Activated CD4-positive, alpha-beta T cell treated with anti-CD3 and anti-CD28 coated beads, Interleukin-2, amount 10 ng/mL, durations not matched to agents 24 days and 14 days (primary cell): ENCODE results near the gene SH3BP4. TPM values are rescaled to one million over a fixed set of nuclear protein-coding genes. Genes with fewer than 3 reads are reported as not detected.
A peak's percentile ranks its signal among the peaks of the same experiment; 100 is the strongest.

Source experiments
- DNase-seq: peaks from one replicate; pipeline ENCODE4 v3.0.0; 2022
- H3K27ac Mint-ChIP-seq: one replicate; pipeline ENCODE4 v1.8.0; 2022; ENCODE audit warnings: mild to moderate bottlenecking, mixed read lengths
- H3K27me3 Mint-ChIP-seq: one replicate; pipeline ENCODE4 v1.8.0; 2022; ENCODE audit warnings: mixed read lengths
- H3K36me3 Mint-ChIP-seq: one replicate; pipeline ENCODE4 v1.8.0; 2022; ENCODE audit warnings: low read depth, mild to moderate bottlenecking, mixed read lengths
- H3K4me1 Mint-ChIP-seq: one replicate; pipeline ENCODE4 v1.8.0; 2021; ENCODE audit warnings: mixed read lengths
- H3K4me3 Mint-ChIP-seq: one replicate; pipeline ENCODE4 v1.8.0; 2022; ENCODE audit warnings: mild to moderate bottlenecking, moderate library complexity, mixed read lengths
- H3K9me3 Mint-ChIP-seq: one replicate; pipeline ENCODE4 v1.8.0; 2021; ENCODE audit warnings: mixed read lengths
- intact Hi-C: fragments of 100-400 bp; cut with micrococcal nuclease; formaldehyde crosslinking; loops from one replicate; pipeline ENCODE4 v1.15.1; 2023
- total RNA-seq: library from RNA; stranded (reverse); gene quantifications from 2 replicates; pipeline ENCODE4 v1.2.3, GENCODE V29; 2022

The SH3BP4 gene
- total RNA-seq, 1 donor from 2014 or later = 0.07 TPM

DNA sequence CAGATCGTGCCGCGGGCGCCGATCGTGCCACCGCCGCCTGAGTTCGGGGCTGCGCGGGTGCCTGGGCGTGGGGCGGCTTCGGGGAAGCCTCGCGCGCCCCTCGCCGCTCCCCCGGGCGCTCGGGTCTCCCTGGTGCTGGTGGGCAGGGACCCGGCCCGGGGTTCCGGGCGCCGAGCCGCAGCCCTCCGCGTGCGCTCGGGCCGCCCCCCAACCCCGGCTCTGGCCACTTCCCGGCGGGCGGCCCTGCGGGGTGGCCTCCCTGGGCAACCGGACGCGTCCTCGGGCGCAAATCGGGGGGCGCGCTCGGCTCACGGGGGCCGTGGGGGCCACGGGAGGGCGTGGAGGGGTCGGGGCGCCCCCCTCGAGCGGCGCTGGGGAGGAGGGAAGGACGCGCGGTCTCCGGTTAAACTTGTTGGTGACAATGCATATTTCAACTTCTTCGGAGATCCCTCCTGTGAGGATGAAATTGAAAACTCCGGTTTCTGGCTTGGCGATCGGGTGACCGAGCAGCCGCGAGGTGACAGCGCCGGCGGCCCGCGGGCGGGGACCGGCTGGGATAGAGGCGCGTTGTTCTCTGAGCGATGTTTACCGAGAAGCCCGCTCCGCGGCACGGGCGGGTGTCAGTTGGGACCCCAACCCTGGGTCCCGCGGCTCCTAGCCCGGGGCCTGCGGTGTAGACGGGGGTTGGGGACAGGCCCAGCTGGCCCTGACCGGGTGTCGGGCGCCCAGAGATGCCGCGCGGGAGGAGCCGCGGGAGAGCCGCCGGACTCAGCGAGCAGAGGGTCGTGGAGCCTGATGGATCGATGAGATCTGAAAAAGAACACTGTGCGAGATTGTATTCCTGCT is 676 bp downstream of the SH3BP4 start:
- Mint-ChIP-seq H3K27ac (peak overlapping the region; percentile 17), H3K4me1 (peaks cover 3% of the 10 kb centered on the region), H3K36me3 (no peaks in the 10 kb centered on the region), H3K9me3 (no peaks in the 10 kb centered on the region), H3K27me3 (peaks cover 73% of the 10 kb centered on the region), H3K4me3 (peak overlapping the region; percentile 59)
- DNase-seq = peak; percentile 62
- intact Hi-C loops = no loop called here

DNA sequence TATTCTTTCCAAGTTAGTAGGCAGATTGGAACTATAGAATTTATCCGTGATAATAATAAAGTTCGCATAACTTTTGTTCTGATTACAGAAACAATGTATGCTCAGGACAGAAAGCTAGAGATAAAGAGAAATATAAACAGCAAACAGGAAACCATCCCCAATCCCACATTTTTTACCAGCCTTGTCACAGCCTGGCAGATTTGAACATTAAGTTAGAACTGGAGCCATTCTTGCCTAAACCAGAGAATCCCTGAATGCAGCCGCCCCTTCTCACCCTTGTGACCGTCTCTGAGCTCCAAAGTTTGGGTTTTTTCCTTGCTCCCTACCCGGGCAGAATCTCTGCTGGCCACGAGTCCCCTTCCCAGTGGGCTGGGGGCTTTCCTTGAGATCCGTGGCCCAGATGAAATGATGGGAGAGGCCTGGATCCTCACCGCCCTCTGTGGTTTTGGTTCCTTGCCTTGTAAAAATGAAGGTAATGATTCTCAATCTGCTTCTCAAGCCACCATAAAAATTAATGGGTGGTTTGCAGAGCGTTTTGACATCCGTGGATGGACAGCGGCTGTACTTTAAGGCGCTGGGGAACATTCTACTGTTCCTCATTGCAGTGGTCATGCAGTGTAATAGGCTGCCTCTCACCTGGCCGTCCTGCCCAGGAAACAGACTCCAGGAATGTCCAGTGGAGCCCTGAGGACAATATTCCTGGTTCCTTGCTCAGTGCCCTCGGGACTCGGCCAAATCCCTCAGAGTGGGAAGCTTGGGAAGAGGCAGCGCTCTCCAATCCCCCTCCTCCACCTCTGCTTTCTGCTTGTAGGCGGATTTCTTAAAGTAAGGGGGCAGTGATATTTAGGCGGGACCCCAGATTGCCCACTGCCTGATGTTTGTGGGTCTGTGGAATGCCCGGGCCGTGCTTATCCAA is 1.6 kb downstream of the SH3BP4 start:
- no peaks in the 10 kb centered on the region for H3K9me3 Mint-ChIP-seq
- peak overlapping the region; percentile 17 for H3K27ac Mint-ChIP-seq
- H3K4me3 Mint-ChIP-seq = peak overlapping the region; percentile 48
- intact Hi-C loops = no loop called here
- no peaks in the 10 kb centered on the region for H3K36me3 Mint-ChIP-seq
- no peak for DNase-seq
- H3K4me1 Mint-ChIP-seq = peaks cover 3% of the 10 kb centered on the region
- H3K27me3 Mint-ChIP-seq = peaks cover 64% of the 10 kb centered on the region

GRCh38 chr2:234954551-234954992 is 2.8 kb downstream of the SH3BP4 start:
- Mint-ChIP-seq H3K36me3 (no peaks in the 10 kb centered on the region), H3K4me3 (no peak overlapping the region), H3K9me3 (no peaks in the 10 kb centered on the region), H3K4me1 (peaks cover 3% of the 10 kb centered on the region), H3K27me3 (peaks cover 52% of the 10 kb centered on the region), H3K27ac (no peak overlapping the region)
- DNase-seq = no peak
- intact Hi-C loops = no loop called here

- Mint-ChIP-seq H3K27me3 (peaks cover 46% of the 10 kb centered on the region), H3K27ac (no peak overlapping the region), H3K4me1 (peaks cover 3% of the 10 kb centered on the region), H3K36me3 (no peaks in the 10 kb centered on the region), H3K4me3 (no peak overlapping the region), H3K9me3 (no peaks in the 10 kb centered on the region)
- DNase-seq = no peak
- intact Hi-C loops = no loop called here
These were observed 3.3 kb downstream of the SH3BP4 start for GRCh38 chr2:234955091-234955591.

DNA sequence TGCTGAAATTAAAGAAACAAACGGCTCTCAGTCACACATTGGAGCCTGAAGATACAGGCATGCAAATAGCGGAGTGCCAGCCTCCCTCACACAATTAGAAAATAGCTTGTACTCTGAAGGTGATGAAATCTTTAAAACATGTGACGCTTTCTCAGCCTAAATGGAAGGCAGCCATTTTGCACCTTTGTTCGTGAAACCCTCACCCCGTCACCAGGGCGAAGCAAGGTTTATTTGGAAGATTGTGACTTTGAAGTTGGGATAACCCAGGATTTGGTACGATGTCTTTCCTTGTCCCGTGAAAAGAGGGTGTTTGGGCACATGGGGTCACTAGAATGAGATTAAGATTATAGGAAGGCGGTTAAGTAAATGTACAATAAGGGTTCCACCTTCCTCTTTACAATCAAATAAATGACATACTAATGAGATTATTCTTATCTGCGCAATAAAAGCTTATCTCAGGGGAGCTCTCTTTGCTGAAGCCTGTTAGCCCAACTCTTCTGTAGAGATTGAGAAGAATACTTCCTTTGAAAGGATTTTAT is 4.2 kb downstream of the SH3BP4 start:
- Mint-ChIP-seq H3K4me1 (peaks cover 3% of the 10 kb centered on the region), H3K9me3 (no peaks in the 10 kb centered on the region), H3K27me3 (peaks cover 37% of the 10 kb centered on the region), H3K4me3 (no peak overlapping the region), H3K36me3 (no peaks in the 10 kb centered on the region), H3K27ac (no peak overlapping the region)
- no peak for DNase-seq
- intact Hi-C loops = no loop called here

DNA sequence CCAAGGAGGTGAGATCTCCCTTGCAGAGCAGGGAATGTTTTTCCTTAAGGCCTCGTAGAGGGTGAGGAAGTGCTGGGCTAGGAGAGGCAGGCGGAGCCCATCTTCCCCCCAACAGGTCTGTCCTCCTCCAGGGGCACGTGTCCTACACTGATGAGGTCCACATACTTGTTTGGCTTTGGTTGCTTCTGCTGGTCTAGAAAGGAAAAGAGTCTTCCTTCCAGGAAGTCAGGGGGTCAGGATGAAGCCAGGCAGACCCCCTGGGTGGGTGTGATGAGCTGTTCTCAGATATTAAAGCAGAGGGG is 6.0 kb downstream of the SH3BP4 start:
- intact Hi-C loops = no loop called here
- no peaks in the 10 kb centered on the region for H3K36me3 Mint-ChIP-seq
- no peaks in the 10 kb centered on the region for H3K9me3 Mint-ChIP-seq
- peaks cover 32% of the 10 kb centered on the region for H3K27me3 Mint-ChIP-seq
- no peaks in the 10 kb centered on the region for H3K4me1 Mint-ChIP-seq
- no peak overlapping the region for H3K4me3 Mint-ChIP-seq
- H3K27ac Mint-ChIP-seq = no peak overlapping the region
- no peak for DNase-seq

GRCh38 chr2:234958311-234958710 is 6.5 kb downstream of the SH3BP4 start:
- H3K27ac Mint-ChIP-seq = no peak overlapping the region
- peaks cover 27% of the 10 kb centered on the region for H3K27me3 Mint-ChIP-seq
- H3K9me3 Mint-ChIP-seq = no peaks in the 10 kb centered on the region
- intact Hi-C loops = no loop called here
- no peaks in the 10 kb centered on the region for H3K36me3 Mint-ChIP-seq
- no peak overlapping the region for H3K4me3 Mint-ChIP-seq
- H3K4me1 Mint-ChIP-seq = no peaks in the 10 kb centered on the region
- no peak for DNase-seq

DNA sequence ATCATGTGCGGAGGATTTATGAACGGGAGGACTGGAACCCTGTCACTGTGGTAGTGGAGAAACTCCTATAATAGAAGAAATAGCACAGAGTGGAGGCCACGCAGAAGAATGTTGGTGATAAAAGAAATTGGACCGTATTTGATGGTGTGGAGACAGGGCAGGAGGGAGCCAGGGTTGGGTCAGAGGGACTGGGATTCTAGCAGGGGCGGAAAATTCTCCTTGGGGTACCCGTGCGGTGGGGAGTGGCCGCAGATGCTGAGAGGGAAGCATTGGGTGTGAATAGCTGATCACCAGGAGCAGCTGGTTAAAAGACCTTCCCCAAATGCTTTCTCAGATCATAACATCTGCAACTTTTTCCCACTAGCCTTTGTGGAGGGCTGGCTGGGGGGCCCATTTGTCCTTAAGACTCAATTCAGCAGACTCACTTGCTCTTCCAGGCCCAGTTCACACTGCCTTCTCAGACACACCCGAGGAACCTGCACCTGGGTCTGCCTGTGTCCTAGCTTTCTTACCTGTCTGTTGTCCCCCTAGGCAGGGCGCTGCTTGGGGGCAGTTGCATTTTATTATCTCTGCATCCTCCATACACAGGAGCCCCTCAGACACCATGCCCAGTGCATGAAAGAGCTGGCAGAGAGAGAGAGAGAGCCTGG is 7.1 kb downstream of the SH3BP4 start:
- Mint-ChIP-seq H3K36me3 (no peaks in the 10 kb centered on the region), H3K27ac (no peak overlapping the region), H3K9me3 (no peaks in the 10 kb centered on the region), H3K4me3 (no peak overlapping the region), H3K4me1 (no peaks in the 10 kb centered on the region), H3K27me3 (peaks cover 22% of the 10 kb centered on the region)
- intact Hi-C loops = no loop called here
- no peak for DNase-seq

DNA sequence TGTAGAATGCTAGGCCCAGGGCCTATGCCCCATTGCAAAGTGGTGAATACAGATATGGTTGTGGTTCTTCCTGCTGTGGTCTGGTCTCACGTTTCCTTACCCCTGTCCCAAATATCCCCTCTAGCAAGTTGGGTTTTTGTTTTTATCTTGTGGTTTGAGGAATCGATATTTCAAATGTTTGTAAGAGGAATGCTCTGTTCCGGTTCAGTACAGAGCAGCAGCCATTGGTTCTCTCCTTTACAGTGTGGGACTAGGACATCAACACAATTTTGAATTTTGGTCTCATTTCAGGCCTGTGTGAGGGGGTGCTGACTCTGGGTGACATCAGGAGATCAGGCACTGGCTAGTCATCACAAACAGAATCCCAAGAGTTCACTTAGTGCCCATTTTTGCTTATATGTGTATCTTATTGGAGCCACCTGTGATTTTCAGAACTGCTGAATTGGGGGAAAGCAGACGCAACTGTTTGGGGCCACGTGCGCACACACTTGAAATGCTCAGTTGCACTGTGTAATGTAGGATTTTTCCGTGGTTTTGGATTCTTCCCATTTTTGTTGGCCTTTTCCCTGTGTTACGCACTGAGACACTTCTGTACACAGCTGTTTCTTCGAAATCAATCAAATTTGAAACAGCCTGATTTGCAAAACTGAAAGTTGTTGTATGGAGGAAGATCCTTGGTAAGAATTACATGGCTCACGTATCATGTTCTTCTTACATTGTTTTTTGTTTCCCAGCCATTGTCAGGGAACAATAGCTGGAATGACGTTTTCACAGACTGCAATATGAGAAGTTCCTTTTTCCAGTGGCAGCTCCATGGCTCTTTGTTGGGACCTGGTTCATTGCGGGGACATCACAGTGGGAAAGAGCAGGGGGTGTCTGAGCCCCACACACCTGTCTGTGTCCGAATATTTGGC is 8.6 kb downstream of the SH3BP4 start:
- Mint-ChIP-seq H3K36me3 (no peaks in the 10 kb centered on the region), H3K27me3 (peaks cover 8% of the 10 kb centered on the region), H3K27ac (no peak overlapping the region), H3K4me1 (no peaks in the 10 kb centered on the region), H3K9me3 (no peaks in the 10 kb centered on the region), H3K4me3 (no peak overlapping the region)
- no peak for DNase-seq
- intact Hi-C loops = no loop called here

- H3K36me3 Mint-ChIP-seq = no peaks in the 10 kb centered on the region
- intact Hi-C loops = no loop called here
- DNase-seq = no peak
- H3K27me3 Mint-ChIP-seq = no peaks in the 10 kb centered on the region
- H3K4me1 Mint-ChIP-seq = no peaks in the 10 kb centered on the region
- no peak overlapping the region for H3K27ac Mint-ChIP-seq
- H3K9me3 Mint-ChIP-seq = no peaks in the 10 kb centered on the region
- H3K4me3 Mint-ChIP-seq = no peak overlapping the region
These were observed 10.0 kb downstream of the SH3BP4 start for GRCh38 chr2:234961784-234962183.

- intact Hi-C loops = no loop called here
- H3K36me3 Mint-ChIP-seq = no peaks in the 10 kb centered on the region
- H3K4me3 Mint-ChIP-seq = no peak overlapping the region
- H3K9me3 Mint-ChIP-seq = no peaks in the 10 kb centered on the region
- no peak overlapping the region for H3K27ac Mint-ChIP-seq
- no peaks in the 10 kb centered on the region for H3K27me3 Mint-ChIP-seq
- H3K4me1 Mint-ChIP-seq = no peaks in the 10 kb centered on the region
- DNase-seq = no peak
These were observed 12.2 kb downstream of the SH3BP4 start for GRCh38 chr2:234963773-234964615.
